Measurements from ENCODE around the gene SPEF1. TPM values are rescaled to one million over a fixed set of nuclear protein-coding genes. Genes with fewer than 3 reads are reported as not detected.
A peak's percentile ranks its signal among the peaks of the same experiment; 100 is the strongest.

SPEF1 gene
- total RNA-seq, 1 donor: under 0.01 TPM

DNA sequence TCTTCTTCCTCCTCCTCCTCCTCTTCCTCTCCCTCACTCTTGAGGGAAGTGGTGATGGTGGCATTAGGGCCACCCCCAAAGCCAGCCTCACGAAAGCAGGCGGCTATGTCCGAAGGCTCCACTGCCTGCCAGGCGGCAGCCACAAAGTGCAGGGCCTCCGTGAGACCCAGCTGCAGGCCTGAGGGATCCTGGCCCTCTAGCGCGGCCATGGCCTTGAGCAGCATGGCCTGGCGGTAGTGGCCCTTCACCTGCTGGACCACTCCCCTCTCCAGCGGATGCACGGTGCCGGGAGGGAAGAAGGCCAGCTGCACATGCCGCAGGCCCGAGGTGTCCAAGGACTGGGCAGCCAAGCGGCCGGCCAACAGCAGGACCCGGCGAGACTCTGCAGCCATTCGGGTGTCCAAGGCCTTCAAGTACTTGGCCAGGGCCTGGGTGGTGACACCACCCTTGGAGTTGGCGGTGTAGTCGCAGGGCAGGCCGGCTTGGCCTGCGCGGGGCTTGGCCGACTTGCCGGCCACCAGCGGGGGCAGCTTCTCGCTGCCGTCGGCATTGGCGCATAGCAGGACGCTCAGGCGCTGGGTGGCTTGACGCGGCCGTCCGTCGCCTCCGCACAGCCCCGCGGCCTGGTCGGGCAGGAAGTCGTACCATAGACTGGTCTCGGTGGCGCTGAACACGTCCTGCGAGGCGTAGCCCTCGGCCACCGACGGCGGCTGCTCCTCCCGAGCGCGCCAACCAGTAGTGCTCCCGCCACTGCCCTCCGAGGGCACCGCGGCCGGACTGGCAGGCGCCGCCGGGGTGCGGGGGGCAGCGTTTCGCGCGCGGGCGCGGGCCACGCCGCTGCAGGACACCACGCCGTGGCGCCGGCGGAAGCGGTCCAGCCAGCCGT lies 4.2 kb upstream of the SPEF1 start:
- Histone ChIP-seq H4K20me1 (ENCODE audit: insufficient read depth, low read length) (peaks cover 39% of the 10 kb centered on the region), H3K4me2 (ENCODE audit: insufficient read depth, low read length) (peak overlapping the region; percentile 87), H3K4me3 (ENCODE audit: insufficient read depth, low read length) (peak overlapping the region; percentile 79), H3K4me1 (ENCODE audit: insufficient read depth, low read length) (peaks cover 26% of the 10 kb centered on the region), H3K36me3 (ENCODE audit: insufficient read depth, low read length) (peaks cover 5% of the 10 kb centered on the region), H2AFZ (ENCODE audit: low read length) (no peak overlapping the region), H3K27ac (ENCODE audit: low read depth, low read length) (peak overlapping the region; percentile 56), H3K27me3 (ENCODE audit: insufficient read depth, low read length) (no peaks in the 10 kb centered on the region), H3K9me3 (ENCODE audit: low read depth, low read length) (no peaks in the 10 kb centered on the region), H3K79me2 (ENCODE audit: insufficient read depth, low read length) (peaks cover 35% of the 10 kb centered on the region)
- peak; percentile 92 for DNase-seq (ENCODE audit: insufficient read length, low spot score, missing footprints)
- TF ChIP-seq CTCF (IDR thresholded peaks at IDR 0.05; ENCODE audit: extremely low read depth, low read depth, low read length): no peak

DNA sequence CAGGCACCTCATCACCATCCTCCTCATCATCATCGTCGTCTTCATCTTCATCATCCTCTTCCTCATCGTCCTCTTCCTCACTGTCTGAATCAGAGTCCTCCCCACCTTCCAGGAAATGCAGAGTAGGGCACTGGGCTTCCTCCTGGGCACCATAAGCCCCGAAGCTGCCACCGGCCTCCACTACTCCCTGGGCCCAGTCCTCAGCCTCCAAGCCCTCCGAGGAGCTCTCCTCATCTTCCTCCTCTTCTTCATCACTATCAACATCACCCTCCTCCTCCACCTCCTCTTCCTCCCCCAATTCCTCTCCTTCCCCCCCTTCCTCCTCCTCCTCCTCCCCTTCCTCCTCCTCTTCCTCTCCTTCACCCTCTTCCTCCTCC lies 3.6 kb upstream of the SPEF1 start:
- H3K9me3 ChIP-seq (ENCODE audit: low read depth, low read length): no peaks in the 10 kb centered on the region
- TF ChIP-seq CTCF (IDR thresholded peaks at IDR 0.05; ENCODE audit: extremely low read depth, low read depth, low read length): no peak
- H2AFZ ChIP-seq (ENCODE audit: low read length): no peak overlapping the region
- H4K20me1 ChIP-seq (ENCODE audit: insufficient read depth, low read length): peaks cover 39% of the 10 kb centered on the region
- H3K79me2 ChIP-seq (ENCODE audit: insufficient read depth, low read length): peaks cover 35% of the 10 kb centered on the region
- H3K4me3 ChIP-seq (ENCODE audit: insufficient read depth, low read length): peak overlapping the region; percentile 79
- H3K36me3 ChIP-seq (ENCODE audit: insufficient read depth, low read length): peaks cover 5% of the 10 kb centered on the region
- peaks cover 26% of the 10 kb centered on the region for H3K4me1 ChIP-seq (ENCODE audit: insufficient read depth, low read length)
- DNase-seq (ENCODE audit: insufficient read length, low spot score, missing footprints): no peak
- peak overlapping the region; percentile 31 for H3K27ac ChIP-seq (ENCODE audit: low read depth, low read length)
- H3K27me3 ChIP-seq (ENCODE audit: insufficient read depth, low read length): no peaks in the 10 kb centered on the region
- H3K4me2 ChIP-seq (ENCODE audit: insufficient read depth, low read length): peak overlapping the region; percentile 87

DNA sequence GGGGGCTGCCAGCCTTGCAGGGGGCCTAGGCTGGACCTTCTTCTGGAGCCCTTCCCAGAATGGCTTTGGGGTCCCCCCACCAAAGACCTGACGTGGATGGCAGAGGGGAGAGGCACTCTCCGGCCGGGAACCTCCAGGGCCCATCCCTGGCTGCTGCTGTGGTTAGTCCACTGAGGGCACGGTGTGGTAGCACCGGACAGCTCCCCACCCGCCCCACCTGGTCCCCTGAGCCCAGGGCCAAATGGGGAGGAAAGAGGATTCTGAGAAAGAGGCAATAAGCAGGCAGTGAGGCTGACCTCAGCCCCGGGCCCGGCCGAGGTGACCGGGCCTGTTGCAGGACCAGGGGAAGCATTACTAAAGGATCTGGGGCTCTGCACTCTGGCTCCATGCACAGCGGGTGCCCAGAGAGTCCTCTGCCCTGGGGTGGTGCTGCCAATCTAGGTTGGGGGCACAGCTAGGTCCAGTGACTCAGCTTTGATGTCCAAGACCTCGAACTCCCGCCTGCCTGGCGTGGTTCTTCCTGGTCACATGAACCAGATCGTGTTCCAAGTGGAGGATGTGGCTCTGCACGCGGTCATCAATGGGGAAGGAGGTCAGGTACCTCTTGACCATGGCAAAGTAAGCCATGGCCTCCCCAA lies 3.1 kb upstream of the SPEF1 start:
- peak overlapping the region; percentile 79 for H3K4me3 ChIP-seq (ENCODE audit: insufficient read depth, low read length)
- peaks cover 26% of the 10 kb centered on the region for H3K4me1 ChIP-seq (ENCODE audit: insufficient read depth, low read length)
- peak overlapping the region; percentile 87 for H3K4me2 ChIP-seq (ENCODE audit: insufficient read depth, low read length)
- peak; percentile 89 for DNase-seq (ENCODE audit: insufficient read length, low spot score, missing footprints)
- peaks cover 5% of the 10 kb centered on the region for H3K36me3 ChIP-seq (ENCODE audit: insufficient read depth, low read length)
- peak overlapping the region; percentile 31 for H3K27ac ChIP-seq (ENCODE audit: low read depth, low read length)
- H2AFZ ChIP-seq (ENCODE audit: low read length): no peak overlapping the region
- H3K27me3 ChIP-seq (ENCODE audit: insufficient read depth, low read length): no peaks in the 10 kb centered on the region
- peaks cover 35% of the 10 kb centered on the region for H3K79me2 ChIP-seq (ENCODE audit: insufficient read depth, low read length)
- no peak for TF ChIP-seq CTCF (IDR thresholded peaks at IDR 0.05; ENCODE audit: extremely low read depth, low read depth, low read length)
- peaks cover 39% of the 10 kb centered on the region for H4K20me1 ChIP-seq (ENCODE audit: insufficient read depth, low read length)
- no peaks in the 10 kb centered on the region for H3K9me3 ChIP-seq (ENCODE audit: low read depth, low read length)
